HG03196 (cell line): ENCODE measurements around the gene WFS1.

Experiments
- ATAC-seq: cut with Tn5 transposase; IDR thresholded peaks from one replicate; pipeline ENCODE4 v1.9.1; 2021; ENCODE audit not compliant: unreplicated experiment

WFS1 gene

DNA sequence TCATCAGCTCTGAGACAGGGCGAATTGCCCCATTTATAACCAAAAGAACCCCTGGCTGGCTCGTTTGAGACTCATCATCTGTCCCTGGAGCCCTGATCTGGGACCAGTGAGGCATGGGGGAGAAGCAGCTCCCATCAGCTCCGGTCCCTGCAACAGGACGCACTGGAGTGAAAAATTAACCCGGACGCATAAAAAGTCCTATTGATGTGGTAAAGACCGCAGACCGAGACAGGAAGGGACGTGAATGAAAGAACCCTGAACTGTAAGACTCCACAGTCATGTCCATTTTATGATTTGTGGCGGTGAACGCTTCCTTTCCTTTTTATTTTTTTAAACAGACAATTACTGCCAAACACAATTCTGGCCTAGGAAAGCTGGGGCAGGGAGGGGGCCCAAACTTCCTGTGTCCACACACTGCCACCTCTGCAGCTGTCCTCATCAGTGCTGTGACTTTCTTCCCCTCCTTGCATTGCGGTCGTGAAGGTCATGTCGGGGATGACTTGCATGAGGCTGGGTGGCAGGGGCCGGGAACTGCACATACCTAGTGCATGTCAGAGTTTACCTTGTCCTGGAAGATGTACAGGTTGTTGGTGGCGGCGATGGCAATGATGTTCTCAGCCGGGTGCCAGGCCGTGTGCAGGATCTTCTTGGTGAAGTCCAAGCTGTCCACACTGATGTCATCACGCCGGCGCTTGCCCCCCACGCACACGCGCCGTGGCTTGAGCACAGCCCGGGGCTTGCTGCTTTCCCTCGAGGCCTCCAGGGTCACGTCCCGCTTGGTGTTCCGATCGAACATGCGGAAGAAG is 53.3 kb downstream of the WFS1 start:
- ATAC-seq: no peak

DNA sequence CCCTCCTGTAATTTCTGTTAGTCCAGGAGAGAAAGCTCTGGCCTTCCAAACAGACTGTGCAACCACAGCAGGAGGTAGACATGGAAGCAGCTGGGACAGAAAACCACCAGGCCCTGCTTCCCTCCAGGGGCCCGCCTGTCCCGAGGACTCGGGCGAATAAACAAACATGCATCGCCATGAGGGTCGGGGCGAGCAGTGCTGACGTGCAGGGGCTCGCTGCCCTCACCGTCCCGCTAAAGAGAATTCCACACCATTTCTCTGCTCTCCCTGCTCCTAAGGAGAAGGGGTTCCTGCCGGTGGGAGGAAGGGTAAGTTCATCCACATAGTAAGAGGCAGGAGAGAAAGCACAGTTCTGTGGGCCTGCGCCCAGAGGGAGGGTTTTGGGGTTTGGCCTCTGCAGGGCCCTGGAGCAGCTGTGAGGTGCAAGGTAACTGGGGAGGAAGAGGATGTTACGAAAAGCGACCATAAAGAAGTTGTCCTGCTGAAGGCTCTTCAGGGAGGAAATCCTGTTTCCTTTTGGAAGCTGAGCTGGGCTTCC is 54.9 kb downstream of the WFS1 start:
- no peak for ATAC-seq

DNA sequence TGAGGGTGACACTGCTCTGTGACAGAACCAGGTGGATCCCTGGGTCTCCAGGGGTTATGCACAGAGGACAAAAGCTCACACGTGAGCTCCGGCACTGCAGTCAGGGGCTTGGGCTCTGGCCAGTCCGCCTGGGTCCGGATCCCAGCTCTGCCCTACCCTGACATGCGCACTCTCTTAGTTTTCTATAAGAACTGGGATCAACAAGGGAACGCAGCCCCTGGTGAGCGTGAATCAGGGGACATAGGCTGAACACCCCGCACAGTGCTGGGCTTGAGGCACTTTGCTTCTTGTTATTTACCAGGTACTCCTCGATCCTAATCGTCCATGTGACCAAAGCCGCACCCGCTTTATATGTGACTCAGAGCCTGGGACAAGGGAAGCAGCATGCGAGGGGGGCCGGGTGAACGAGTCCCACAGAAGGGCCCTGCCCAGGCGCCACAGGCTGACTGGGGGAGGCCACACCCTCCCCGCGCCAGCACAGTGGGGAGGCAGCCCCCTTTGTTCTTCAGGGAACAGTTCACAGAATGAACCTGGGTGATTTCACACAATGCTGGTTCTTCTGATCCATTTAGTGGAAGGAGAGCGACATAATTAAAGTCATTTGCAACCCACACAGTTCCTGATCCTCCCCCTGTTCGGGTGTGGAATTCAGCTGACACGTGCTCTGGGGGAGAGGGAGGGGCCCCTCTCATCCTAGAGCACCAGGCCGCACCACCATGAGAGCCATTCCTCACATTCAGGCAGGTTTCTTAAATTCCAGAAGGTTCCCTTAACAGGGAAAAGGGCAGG is 55.5 kb downstream of the WFS1 start:
- ATAC-seq: no peak

DNA sequence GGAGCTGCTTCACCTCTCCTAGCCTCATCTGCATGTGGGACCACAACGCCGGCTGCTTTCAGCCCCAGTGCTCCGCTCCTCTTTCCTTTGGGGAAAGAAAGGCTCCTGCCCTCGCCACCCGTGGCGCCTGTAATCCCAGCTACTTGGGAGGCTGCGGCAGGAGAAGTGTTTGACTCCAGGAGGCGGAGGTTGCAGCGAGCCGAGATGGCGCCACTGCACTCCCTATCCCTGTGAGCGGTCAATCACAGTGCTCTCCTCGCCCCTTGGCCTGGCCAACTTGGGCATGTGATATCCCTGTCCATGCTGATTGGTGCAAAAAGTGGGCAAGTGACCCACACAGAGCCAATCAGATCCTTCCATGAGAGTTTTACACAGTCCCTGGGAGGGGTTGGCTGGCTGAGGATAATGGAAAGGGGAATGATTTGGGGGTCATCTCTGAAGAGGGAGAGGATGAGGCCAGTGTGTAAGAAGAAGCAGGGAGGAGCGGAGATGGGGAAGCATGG is 56.2 kb downstream of the WFS1 start:
- ATAC-seq: no peak

DNA sequence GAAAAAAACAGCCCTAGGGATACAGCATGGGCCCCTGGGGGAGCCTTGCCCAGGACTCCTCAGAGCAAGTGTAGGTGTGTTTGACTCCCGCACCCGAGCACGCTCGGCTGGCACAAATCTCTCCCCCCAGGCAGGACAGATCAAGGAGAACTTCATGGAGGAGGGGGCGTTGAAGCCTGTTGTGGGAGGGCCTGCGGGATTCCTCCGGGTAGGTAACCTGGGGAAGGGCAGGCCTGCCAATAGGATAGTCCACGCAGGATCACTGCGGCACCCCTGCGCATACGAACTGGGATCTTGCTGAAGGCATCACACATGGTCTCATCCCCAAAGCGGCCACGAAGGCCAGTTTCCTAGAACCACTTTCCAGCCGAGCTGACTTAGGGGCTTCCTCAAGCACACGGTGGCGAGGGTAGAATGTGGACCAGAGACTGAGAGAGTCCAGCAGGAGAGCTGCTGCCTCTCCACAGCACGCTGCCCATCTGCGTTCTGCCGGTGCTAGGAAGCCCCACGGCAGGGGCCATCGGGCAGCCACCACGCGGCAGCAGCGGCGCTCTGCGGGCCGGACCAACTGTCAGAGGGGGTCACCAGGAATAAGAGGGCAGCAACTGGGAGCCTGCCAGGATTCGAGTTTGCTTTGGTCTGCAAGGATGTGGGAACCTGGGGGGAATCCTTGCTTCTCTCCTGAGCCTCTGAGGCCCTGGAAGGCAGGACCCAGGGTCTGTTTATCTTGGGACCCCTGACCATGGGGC is 56.8 kb downstream of the WFS1 start:
- ATAC-seq: no peak

DNA sequence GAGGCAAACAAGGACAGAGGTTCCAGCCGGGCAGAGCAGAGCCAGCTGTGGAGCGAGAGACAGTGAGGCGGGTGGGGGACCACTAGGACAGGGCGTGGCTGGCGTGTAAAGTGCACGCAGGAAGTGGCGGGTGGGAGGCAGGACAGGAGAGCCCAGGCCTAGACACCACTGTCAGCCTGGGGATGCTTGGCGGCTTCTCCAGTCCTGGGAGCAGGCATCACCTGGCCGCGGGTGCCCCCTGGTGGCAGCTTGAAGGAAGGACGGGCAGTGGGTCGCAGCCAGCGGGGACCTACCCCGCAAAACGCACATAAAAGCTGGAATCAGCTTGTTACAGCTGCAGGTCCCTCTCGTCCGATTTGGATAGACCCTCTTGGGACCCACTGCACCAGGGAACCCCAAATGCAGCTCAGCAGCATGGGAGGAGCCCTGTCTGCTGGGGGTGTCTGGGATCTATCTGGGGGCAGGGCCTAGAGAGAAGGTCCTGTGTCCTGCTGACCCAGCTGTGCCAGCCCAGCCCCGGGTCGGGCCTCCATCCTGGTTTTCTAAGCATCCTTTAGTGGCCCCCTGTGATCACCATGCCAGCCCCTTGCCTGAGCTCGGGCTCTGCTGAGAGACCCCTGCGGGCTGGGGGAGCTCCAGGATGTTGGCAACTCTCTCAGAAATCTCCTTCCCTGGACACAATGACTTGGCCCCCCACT is 57.7 kb downstream of the WFS1 start:
- peak; percentile 57 for ATAC-seq

DNA sequence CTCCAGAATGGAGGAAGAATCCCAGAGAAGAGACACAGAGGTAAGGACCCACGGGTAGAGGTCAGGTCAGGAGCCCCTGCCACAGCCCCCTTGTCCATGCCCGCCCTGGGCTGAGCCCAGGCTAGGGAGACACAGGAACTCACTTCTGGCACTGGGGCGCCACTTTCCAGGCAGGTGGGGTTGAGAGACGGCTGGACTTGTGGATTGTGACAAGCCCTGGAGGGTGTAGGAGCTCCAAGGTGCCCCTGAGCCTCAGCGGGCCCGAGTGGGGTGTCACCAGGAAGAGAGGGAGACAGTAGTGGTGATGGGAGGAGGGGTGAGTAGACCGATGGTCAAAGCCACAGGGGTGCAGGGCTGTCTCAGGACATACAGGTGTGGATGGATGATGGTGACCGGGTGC is 58.9 kb downstream of the WFS1 start:
- ATAC-seq: no peak

DNA sequence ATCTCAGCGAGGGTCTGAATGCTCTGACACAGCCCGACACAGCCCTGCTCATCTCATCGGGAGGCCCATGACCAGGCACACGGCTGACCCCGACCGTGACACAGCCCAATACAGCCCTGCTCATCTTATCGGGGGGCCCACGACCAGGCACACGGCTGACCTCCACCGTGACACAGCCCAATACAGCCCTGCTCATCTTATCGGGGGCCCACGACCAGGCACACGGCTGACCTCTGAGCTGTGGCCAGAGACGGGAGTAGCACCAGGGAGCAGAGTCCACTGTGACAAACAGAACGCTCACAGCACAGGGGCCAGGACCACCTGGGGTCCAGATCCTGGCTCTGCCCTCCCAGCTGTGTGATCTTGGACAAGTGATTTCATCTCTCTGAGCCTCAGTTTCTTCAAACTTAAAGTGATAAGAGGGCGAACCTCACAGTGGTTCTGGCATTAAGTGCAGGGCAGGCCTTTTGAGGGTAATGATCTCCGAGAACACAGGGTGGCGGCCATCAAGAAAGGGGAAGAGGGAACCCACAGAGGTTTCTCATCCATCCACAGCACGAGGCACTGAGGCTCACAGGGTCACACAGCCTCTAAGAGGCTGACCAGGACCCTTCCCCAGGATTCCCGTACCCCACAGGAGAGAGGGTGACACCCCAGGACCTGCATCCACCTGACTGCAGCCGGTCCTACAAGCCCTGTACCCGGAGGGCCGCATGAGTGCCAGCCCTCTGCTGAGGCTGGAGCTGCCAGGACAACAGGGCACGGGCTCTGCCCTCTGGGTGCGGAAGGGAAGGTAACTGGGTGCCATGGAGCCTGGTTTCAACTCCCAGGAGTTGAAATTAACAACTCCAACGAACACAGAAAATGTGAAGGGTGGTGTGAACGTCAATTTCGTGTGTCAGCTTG is 60.1 kb downstream of the WFS1 start:
- no peak for ATAC-seq

DNA sequence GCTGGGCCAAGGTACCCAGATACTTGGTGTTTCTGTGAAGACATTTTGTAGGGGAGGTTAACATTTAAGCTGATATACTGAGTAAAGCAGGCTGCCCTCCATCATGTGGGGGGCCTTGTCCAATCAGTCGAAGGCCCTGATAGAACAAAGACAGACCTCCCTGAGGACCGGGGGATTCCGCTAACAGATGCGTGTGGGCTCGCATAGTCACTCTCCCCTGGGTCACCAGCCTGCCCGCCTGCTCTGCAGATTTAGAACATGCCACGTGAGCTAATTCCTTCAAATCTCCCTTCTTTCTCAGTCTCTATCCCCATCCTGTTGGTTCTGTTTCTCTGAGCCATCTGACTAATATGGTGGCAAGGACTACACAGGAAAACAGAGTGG is 60.7 kb downstream of the WFS1 start:
- no peak for ATAC-seq

DNA sequence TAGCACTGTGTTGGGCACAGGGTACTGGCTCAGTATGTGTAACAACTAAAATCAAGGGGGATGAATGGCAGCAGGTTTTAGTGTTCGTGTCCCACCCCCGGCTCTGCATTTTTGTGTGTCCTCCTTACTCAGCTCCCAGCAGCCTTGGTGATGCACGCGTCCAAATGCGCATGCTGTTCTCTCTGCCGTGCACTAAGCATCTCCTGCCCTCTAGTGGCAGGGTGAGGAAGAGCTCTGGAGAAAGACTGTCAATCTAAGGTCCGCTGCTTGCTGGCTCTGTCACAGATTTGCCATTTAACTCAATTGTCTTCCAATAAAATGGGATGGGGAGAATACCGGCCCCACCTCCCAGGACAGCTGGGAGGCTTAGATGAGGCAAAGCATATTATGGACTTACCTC is 61.4 kb downstream of the WFS1 start:
- no peak for ATAC-seq

DNA sequence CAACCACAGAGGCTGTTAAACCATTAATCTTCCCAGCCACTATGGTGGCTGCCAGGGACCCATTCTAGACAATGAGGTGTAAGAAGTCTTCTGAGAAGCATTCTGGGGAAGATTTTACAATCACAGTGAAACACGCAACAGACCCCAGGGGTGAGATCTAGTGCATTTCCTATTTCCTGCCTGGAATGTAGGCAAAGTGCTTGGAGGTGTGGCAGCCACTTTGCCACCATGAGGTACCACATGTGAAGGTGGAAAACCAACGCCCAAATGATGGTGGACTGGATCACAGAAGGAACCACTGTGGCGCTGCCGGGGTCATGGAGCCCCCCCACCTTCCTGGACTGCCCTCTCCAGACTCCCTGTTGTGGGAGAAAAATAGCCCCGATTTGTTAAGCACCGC is 61.8 kb downstream of the WFS1 start:
- ATAC-seq: no peak

DNA sequence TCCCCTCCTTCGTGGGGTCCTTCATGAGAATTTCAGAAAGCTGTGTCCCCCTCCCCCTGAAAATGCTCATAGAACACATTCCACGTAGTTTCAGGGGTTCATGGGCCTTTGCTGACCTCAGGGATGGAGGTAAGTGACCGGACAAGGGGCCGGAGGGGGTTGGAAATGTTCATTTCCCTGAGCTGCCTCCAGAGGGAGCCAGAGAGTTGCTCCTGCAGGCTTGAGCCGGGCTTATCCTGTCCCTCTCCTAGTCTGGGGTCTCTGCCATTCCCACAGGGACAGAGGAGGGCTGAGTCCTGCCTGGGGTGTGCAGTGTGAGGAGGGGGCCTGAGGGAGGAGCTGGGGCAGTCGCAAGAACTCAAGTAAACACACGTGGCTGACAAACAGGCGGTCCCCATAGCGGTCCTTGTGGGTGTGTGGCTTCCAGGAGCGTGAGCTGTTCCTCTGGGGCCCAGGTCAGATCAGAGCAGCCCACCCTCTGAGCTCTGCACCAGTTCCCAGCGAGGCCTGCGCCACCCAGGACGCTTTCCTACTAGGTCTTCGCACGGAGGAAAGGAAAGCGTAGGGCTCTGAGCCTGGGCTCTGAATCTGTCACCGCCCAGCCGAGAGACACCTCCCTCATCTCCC is 62.5 kb downstream of the WFS1 start:
- no peak for ATAC-seq

DNA sequence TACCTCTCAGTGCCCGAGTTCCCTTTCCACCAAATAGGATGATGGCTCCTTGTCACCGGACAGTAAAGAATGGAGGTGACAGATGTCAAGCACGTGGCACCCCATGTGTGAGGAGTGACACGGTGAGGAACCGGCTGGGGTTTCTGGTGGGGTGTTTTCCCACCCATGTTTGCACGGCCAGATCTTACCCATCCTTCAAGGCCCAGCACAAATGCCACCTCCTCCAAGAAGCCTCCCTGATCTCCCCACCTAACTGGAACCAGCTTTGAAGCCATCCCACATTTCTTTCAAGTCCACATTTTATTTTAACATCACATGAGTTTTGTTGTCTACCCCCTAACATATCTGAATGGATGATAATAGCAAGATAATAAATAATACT is 63.0 kb downstream of the WFS1 start:
- ATAC-seq: no peak

DNA sequence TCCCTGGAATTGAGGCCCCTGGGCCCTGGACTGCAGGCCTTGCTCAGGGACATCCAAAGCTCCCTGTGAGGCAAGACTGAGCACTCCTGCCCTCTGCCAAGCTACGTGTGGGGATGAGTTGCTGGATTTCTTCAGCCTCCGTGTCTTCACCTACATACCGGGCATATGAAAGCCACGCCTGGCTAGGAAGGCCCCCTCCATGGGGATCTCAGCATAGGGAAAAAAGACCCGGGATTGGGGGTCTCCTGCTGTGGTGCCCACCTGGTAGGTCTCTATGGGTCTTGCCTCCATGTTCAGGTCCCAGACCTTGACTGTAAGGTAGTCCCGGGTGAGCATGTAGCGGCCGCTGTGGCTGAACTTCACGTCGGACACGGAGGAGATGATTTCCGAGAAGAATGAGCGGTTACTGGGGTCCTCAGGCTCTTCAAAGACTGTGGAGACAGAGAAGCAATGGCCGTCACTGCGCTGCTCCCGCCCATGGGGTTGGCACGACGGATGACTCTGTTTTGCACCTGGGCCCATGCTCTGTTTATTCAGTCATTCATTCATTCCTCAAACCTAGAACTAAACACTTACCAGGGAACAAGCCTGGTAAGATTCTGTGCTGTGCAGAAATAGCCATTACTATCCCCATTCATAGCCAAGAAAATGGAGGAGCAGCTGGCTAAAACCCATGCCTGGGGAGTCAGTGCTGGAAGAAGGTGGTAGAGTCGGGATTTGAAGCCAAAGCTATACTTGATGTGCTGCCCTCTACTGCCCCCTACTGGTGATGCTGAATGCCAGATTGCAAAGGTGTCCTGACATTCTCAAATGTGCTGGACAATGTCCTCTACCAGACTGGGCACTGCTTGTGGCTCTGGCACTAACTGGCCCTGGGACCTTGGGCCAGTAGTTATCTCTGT is 63.9 kb downstream of the WFS1 start:
- ATAC-seq: no peak

DNA sequence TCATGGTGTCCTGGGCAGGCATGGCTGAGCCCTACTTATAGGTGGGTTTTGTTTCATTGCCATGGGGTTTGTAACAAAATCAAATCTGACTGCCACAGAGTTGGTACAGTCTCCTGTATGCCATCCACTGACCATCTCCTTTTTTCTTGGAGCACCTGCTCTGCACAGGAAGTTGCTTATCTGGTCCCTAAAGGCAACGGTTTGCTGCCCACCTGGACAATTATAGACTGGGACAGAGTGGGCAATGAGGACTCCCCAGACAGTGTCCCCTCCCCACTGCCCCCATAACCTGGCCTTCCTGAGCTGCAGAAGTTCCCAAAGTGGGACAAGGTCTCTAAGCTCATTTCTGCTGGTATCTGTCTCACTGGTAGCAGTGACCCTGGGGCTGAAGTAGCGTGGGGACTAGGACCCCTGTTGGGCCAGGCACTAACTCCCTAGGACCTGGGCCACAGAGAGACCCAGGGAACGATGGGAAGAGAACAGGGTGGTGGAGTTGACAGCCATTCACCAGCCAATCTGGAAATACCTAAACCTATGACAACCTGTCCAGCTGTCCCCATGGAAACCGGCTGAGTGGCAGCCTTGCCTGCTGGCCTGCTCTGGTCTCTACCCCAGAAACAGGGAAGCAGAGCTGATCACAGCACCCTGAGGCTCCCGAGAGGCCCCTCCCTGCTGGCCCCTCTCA is 64.7 kb downstream of the WFS1 start:
- ATAC-seq: no peak

DNA sequence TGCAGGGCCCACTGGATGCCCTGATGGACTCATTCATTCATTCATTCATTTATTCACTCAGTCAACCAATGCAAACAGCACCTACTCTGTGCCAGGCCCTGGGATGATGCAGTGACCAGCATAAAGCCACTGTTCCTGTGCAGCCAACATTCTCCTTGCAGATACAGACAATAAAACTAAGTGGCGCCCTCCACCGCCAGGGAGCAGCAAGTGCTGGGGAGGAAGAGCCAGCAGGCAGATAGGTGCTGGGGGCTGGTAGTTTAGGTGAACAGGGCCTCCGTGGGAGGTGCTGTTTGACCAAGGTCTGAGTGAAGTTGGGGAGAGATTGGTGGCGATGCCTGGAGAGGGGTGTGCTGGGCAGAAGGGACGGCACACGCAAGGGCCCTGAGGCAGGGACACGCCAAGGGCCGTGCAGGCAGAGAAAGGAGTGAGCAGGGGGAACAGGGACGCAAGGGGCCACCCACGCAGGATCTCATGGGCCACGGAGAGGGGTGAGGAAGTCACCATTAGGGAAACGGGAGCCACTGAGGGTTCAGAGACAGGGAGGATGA is 65.5 kb downstream of the WFS1 start:
- ATAC-seq: no peak

DNA sequence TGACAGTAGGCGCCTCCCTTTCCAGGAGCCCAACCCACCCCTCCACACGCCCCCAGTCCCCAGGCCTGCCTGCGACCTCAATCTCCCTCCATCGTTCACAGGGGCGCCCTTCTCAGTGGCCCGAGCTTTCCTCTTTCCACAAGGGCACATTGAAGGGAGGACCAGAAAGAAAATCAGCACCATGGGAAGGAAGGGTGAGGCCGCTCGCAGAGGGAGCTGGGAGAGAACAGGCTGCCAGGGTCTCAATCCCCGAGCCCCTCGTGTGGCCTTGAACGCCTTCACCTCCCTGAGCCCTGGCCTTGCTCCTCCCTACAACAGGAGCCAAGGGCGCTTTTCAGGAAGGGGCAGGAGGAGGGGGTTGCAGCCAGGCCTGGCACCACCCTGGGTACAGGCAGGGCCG is 66.5 kb downstream of the WFS1 start:
- no peak for ATAC-seq
